PC-3 (cell line): ENCODE measurements around the gene KCTD2.

Experiments
- EZH2 ChIP-seq: fragments of 300-600 bp; sonication (generic); IDR thresholded peaks from one replicate; pipeline ENCODE4 v1.6.1; 2017; ENCODE audit warnings: antibody characterized with exemption, mild to moderate bottlenecking, low read length; ENCODE audit not compliant: unreplicated experiment
- EZH2phosphoT487 ChIP-seq: fragments of 300-600 bp; sonication (generic); IDR thresholded peaks from 2 replicates; pipeline ENCODE4 v1.6.1; 2018; ENCODE audit warnings: mild to moderate bottlenecking, antibody characterized with exemption, low read length, borderline replicate concordance
- TF ChIP-seq, protein P1 (sequence below): fragments of 300-600 bp; sonication (generic); conservative IDR thresholded peaks from 2 replicates; pipeline ENCODE4 v1.5.1; 2017; ENCODE audit warnings: antibody characterized with exemption, low read depth, mild to moderate bottlenecking, low read length

- TF ChIP-seq, protein P1, sequence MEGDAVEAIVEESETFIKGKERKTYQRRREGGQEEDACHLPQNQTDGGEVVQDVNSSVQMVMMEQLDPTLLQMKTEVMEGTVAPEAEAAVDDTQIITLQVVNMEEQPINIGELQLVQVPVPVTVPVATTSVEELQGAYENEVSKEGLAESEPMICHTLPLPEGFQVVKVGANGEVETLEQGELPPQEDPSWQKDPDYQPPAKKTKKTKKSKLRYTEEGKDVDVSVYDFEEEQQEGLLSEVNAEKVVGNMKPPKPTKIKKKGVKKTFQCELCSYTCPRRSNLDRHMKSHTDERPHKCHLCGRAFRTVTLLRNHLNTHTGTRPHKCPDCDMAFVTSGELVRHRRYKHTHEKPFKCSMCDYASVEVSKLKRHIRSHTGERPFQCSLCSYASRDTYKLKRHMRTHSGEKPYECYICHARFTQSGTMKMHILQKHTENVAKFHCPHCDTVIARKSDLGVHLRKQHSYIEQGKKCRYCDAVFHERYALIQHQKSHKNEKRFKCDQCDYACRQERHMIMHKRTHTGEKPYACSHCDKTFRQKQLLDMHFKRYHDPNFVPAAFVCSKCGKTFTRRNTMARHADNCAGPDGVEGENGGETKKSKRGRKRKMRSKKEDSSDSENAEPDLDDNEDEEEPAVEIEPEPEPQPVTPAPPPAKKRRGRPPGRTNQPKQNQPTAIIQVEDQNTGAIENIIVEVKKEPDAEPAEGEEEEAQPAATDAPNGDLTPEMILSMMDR, result no peak
- TF ChIP-seq EZH2 (no peak), EZH2phosphoT487 (no peak)
Observed at GRCh38 chr17:75020331-75021110, 26.5 kb upstream of the KCTD2 start.
